Upper lobe of right lung (tissue), 1 donor: ENCODE results near the gene TESMIN. TPM values are rescaled to one million over a fixed set of nuclear protein-coding genes. Genes with fewer than 3 reads are reported as not detected.

Experiments used
- ATAC-seq: fragments of 200-7000 bp; cut with Tn5 transposase; one replicate; pipeline ENCODE4 v1.9.1; 2020; ENCODE audit warnings: mild to moderate bottlenecking, moderate library complexity
- DNase-seq: peaks from one replicate; pipeline ENCODE4 v3.0.0-alpha.2; 2020
- H3K27ac ChIP-seq: fragments of 200-600 bp; one replicate; pipeline ENCODE4 v1.8.0; 2022
- H3K27me3 ChIP-seq: fragments of 200-600 bp; one replicate; pipeline ENCODE4 v1.8.0; 2022; ENCODE audit warnings: mild to moderate bottlenecking
- H3K36me3 ChIP-seq: fragments of 200-600 bp; one replicate; pipeline ENCODE4 v1.8.0; 2022
- H3K4me1 ChIP-seq: fragments of 200-600 bp; one replicate; pipeline ENCODE4 v1.8.0; 2022
- H3K4me3 ChIP-seq: fragments of 200-600 bp; one replicate; pipeline ENCODE4 v1.8.0; 2022; ENCODE audit warnings: mild to moderate bottlenecking
- H3K9me3 ChIP-seq: fragments of 200-600 bp; one replicate; pipeline ENCODE4 v1.8.0; 2022
- CTCF ChIP-seq: fragments of 200-600 bp; IDR thresholded peaks from one replicate; pipeline ENCODE4 v1.8.0; 2022; ENCODE audit warnings: antibody characterized with exemption
- intact Hi-C: fragments of 100-400 bp; cut with DNase I; formaldehyde crosslinking; loops from one replicate; pipeline ENCODE4 v1.11.0; 2022
- total RNA-seq: library from RNA; stranded (reverse); fragmentation: NEBNext Ultra II Directional; extraction: Animal tissue kit (Norgen Biotek cat#: 25700); gene quantifications from one replicate; pipeline ENCODE4 v1.2.1, GENCODE V29; 2021
- donor health status: DM: no; HTN: yes; CAD: no; lungs with severe emphysema.

TESMIN gene
- total RNA-seq, 1 donor from 2014 or later: 0.81 TPM

DNA sequence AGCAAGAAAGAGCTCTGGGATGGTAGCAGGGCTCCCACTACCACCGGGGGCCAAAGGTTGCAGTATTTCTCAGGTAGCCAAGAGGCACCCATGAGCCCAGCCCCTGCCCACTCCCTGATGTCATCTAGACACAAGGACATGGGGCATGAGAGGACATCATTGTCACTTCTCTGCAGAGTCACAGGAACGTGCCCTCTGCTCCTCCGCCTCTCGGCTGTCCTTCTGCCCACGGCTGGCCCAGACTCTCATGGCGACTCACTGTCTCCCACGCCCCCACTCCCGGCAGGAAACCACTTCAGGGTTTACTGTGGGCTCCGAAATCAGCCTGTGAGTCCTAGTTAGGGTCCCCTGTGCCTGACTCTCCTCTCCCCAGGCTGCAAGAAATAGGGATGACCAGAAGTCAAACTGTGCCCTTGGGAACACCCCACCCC, 68.8 kb downstream of the TESMIN start:
- peaks cover 7% of the 10 kb centered on the region for H3K4me1 ChIP-seq
- no peak overlapping the region for H3K27ac ChIP-seq
- DNase-seq: peak; percentile 51
- no peaks in the 10 kb centered on the region for H3K9me3 ChIP-seq
- H3K36me3 ChIP-seq: no peaks in the 10 kb centered on the region
- H3K4me3 ChIP-seq: no peak overlapping the region
- H3K27me3 ChIP-seq: peaks cover 33% of the 10 kb centered on the region
- ATAC-seq: no peak
- intact Hi-C loops: no loop called here
- no peak for TF ChIP-seq CTCF

- no peak for TF ChIP-seq CTCF
- ATAC-seq (no peak), DNase-seq (peak; percentile 51)
- Histone ChIP-seq H3K4me3 (no peak overlapping the region), H3K27ac (no peak overlapping the region), H3K36me3 (no peaks in the 10 kb centered on the region), H3K9me3 (no peaks in the 10 kb centered on the region), H3K4me1 (peaks cover 7% of the 10 kb centered on the region), H3K27me3 (peaks cover 35% of the 10 kb centered on the region)
- intact Hi-C loops: no loop called here
Measured at GRCh38 chr11:68680541-68681231, 70.6 kb downstream of the TESMIN start.

DNA sequence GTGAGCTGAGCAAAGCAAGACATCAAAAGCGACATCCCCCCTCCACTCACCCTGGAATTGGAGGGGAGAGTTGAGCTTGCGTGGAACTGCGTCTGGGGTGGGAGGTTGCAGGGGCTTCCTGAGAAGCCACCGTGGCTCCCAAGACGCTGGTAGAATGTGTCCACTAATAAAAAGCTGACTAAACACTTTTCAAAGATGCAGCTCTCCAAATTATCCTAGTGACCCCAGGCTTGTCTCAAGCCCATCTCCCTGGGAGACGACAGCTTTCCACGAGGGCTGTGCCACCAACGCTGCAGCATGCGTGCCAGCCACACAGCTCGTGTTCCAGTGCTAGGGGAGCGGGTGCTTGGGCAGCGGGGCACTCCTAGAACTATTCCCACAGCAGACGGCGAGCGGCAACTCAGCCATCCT, 73.3 kb downstream of the TESMIN start:
- Histone ChIP-seq H3K4me3 (no peak overlapping the region), H3K27ac (no peak overlapping the region), H3K4me1 (no peaks in the 10 kb centered on the region), H3K9me3 (no peaks in the 10 kb centered on the region), H3K36me3 (no peaks in the 10 kb centered on the region), H3K27me3 (peaks cover 10% of the 10 kb centered on the region)
- DNase-seq (peak; percentile 47), ATAC-seq (no peak)
- intact Hi-C loops: no loop called here
- TF ChIP-seq CTCF: no peak

DNA sequence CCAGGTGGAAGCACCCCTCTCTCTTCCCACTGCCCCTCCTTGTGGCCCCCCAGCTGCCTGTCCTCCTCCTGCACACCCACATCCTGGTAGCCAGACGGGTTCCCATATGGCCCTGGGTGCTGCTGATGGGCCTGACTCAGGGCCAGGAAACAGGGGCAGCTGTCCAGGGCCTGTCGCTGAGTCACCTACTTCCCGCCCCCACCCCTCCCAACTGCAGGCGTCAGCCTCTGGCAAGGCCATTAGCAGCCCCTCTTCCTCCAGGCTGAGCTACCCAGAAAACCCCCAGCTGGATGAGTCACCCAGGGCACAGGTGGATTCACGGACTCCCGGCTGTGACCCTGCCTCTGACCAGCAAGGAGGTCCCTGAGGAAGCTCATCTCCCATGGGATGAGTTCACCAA, 73.9 kb downstream of the TESMIN start:
- Histone ChIP-seq H3K27me3 (peaks cover 10% of the 10 kb centered on the region), H3K27ac (no peak overlapping the region), H3K4me3 (no peak overlapping the region), H3K4me1 (no peaks in the 10 kb centered on the region), H3K36me3 (no peaks in the 10 kb centered on the region), H3K9me3 (no peaks in the 10 kb centered on the region)
- intact Hi-C loops: no loop called here
- TF ChIP-seq CTCF: no peak
- ATAC-seq (peak; percentile 38), DNase-seq (peak; percentile 48)

GRCh38 chr11:68674461-68674860, 76.9 kb downstream of the TESMIN start:
- Histone ChIP-seq H3K36me3 (no peaks in the 10 kb centered on the region), H3K27ac (no peak overlapping the region), H3K4me1 (no peaks in the 10 kb centered on the region), H3K9me3 (no peaks in the 10 kb centered on the region), H3K4me3 (no peak overlapping the region), H3K27me3 (peaks cover 10% of the 10 kb centered on the region)
- ATAC-seq: no peak
- intact Hi-C loops: no loop called here
- no peak for TF ChIP-seq CTCF
- no peak for DNase-seq
